Measurements from ENCODE around the gene SHANK2.

The SHANK2 gene

GRCh38 chr11:71252269-71252769 is at the start of gene SHANK2:
SHANK2 (minus strand) TSS chr11:71252577; CDS start chr11:71147326, 105,251 bp downstream.
- FAIRE-seq = no peak

DNA sequence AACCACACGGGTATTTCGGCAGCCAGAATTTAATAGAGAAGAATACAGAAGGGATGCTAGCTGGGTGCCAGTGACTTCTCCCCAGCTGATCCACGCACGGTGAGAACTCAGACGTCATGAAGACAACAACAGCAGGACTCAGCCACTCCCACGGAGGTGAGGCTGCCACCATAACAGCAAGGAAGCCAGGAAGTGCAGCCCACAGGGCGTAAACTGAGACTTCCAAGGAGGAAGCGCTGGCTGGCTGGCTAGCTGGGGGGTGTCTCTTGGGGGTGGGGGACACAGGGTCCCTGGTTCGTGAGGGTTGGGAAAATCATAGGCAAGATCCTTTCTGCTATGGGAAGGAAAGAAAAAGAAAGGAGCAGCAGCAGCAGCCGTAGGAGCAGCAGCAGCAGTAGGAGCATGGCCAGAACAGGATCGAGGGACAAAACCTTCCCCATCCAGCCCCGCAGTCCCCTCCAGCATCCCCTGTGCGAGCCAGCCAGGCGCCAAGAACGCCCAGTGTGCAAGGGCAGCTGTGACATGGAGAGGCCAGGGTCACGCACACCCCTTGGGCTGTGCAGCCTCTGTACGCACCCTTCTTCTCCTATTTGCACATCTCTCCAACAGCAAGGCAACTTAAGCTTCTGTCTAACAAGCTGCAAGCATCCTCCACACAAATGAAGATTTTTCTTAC is 49.6 kb upstream of the SHANK2 start:
- no peak for FAIRE-seq

DNA sequence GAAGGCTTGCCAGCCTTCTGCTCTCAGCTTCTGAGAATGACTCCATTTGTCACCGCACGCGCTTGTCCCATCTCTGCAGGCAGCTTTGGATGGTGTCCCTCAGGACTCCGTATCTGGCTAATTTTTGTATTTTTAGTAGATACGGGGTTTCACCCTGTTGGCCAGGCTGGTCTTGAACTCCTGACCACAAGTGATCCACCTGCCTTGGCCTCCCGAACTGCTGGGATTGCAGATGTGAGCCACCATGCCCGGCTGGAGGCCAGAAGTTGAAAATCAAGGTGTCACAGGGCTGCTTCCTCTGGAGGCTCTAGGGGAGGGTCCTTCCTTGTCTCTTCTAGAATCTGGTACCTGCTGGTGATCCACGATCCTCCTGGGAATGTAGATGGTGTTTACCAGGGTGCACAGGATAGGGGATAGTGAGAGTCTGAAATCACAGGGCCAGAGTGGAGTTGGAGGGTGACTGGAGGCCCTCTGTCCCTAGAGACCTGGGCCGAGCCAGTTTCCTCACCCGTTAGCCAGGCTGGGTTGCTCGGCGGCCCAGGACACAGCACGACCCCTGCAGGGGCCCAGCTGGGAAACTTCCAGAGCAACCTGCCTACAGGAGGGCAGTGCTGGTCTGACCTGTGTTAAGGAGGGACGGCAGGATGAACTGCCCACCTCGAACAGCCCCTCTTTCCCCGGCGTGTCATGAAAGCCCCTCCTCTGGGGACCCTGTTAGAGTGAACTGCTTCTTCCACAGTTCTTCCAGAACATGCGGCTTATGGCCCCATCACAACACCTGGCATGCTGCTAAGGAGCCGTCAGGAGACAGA is 48.9 kb upstream of the SHANK2 start:
- FAIRE-seq = no peak

GRCh38 chr11:71300187-71300586 is 47.8 kb upstream of the SHANK2 start:
- FAIRE-seq = no peak

- no peak for FAIRE-seq
Observed at GRCh38 chr11:71298761-71299181, 46.4 kb upstream of the SHANK2 start.

DNA sequence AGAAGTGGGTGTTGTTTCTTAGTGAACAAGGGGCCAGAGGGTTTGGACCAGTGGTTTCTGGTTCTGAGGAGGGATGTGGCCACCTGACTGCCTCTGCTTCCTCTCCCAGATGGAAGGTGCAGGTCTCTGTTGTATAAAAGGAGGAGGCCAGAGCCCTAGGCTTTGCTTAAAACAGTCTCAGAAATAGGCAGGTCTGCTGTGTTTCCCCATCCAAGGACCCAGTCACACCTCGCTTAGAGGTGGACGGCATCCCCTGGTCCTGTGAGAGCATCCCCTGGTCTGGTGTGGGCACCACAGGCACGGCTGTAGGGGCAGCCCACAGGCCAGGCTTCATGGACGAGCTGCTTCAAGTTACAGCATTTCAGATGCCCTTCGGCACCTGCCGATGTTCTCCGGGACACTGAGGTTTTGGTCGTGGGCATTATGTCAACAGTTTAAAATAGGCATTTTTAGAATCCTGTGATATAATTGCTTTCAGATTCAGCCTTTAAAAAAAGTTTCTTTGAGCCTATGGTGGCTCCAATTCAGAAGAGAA is 45.7 kb upstream of the SHANK2 start:
- FAIRE-seq = no peak

GRCh38 chr11:71294846-71295600 is 42.6 kb upstream of the SHANK2 start:
- FAIRE-seq = no peak

GRCh38 chr11:71293961-71294782 is 41.8 kb upstream of the SHANK2 start:
- FAIRE-seq = no peak

- FAIRE-seq = no peak
Observed at GRCh38 chr11:71286701-71287643, 34.6 kb upstream of the SHANK2 start.

DNA sequence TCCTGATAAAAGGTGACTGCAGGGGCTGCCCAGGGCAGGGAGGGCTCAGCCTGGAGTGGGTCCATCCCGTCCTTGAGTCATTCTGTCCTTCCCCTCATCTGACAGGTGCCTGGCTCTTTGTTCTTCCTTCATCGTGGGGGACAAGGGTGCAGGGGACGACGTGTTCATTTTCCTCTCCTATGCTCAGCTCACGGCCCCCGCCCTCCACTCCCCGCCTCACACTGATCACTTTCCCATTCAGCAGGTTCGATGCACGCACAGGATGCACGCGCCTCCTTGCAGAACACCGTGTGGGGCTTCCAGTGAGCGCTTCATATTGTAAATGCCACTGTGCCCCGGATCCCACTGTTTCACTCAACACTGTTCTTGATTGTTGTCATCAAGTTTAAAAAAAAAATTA is 32.7 kb upstream of the SHANK2 start:
- no peak for FAIRE-seq

GRCh38 chr11:71284525-71285092 is 32.2 kb upstream of the SHANK2 start:
- no peak for FAIRE-seq

DNA sequence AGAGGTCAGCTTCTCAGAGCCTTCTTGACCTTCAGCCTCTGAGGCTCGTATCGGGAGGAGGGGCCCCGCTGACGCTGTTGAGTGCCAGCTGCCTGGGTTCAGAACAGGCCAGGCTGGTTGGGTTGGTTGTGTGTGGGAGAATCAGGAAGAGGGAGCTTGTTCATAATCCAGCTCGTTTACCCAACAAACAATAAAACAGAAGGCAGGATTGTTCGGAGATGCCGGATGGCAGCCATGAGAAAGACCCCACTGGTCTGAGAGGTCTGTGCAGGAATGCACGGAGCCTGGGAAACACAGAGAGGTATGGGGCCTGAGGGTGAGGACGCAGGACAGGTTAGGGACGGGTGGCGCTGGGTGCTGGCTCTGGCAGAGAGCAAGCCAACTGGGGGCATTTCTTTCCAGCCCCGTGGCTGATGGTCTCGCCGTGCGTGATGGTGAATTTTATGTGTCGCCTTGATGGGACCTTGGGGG is 31.6 kb upstream of the SHANK2 start:
- FAIRE-seq = no peak

DNA sequence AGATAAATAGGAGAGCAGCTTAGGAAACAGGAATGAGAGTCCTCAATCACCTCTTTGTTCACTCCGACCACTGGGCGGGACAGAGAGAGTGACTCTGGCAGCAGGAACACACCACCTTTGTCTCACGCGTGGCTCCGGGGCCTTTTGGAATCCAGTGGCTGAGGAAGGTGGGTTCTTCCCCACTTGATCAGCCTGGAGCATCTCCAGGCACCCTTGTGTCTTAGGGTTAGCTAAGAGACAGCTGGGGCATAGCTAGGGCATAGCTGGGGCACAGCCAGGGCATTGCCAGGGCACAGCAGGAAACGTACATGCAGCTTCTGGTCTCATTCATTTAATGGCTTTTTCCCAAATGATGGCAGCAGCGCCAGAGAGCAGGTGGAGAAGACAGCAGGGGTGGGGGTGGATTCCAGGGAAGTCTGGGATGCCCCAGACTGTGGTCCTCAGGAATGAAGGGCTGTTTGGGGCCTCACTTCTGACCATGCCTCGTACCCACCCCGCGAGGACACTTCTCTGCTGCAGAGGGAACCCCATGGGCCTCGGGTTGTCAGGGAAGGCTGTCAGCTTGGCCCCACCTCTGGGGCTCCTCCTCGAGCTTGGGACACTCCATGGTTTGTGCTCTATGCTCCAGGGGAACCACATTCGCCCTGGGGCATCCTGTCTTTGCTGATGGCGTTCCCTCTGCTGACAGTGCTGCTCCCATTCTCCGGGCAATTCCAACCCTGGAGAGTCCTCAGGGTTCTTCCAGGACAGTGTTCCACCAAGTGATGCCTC is 30.4 kb upstream of the SHANK2 start:
- no peak for FAIRE-seq

DNA sequence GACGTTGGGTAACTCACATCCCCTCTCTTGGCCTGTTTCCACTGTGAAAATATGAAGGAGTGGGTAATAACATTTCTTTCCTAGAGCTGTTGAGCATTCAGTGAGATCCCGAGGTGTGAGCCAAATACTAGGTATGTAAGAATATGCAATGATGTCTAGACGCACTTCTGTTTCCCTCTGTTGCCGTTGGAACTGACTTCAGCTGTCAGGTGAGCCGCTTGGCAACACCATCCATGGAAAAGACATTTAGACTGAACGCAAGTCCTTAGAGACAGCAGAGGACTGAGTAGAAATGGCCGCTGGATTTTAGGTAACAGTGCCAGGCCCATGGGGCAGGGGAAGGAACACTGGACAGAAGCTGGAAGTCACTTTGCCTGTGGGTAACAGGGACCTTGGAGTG is 29.5 kb upstream of the SHANK2 start:
- FAIRE-seq = no peak

DNA sequence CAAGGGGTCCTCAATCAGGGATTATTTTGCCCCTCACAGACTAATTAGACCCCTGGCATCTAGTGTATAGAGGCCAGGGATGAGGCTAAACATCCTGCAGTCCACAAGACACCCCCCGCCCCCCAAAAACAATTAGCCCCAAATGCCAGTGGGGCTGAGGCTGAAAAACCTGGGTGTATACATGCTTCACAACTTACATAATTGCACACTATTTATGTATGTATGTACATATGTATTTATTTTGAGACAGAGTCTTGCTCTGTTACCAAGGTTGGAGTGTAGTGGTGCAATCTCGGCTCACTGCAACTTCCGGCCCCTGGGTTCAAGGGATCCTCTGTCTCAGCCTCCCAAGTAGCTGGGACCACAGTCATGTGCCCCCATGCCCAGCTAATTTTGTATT is 28.8 kb upstream of the SHANK2 start:
- no peak for FAIRE-seq

DNA sequence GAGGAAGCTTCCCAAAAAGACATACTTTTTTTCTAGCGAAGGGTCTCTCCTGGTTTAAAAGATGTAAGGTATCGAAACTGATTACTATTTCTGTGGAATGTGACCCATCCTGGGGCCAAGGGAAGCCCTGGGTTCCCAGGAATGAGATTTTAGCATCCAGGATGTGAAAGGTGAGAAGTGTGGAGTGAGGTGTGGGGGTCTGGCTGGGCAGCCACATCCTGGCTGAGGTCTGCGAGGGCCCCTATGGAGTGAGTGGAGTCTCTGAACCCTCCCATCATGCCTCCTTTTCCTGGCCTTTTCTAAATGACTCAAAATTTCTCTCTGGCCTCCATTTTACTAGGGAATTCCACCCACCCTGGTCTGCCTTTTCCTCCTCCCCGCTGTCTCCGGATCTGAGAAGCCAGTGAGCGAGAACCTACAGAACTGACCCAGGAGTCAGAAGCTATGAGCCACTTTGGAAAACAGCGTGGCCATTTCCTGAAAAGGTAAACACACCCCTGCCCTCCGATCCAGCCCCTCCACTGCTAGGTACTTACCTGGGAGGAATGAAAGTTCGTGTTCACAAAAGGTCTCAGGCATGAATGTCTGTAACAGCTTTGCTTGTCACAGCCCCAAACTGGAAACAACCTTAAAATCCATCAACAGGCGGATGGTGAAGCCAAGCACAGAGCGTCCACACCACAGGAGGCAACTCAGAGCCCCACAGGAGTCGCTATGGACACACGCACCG is 27.7 kb upstream of the SHANK2 start:
- FAIRE-seq = no peak

DNA sequence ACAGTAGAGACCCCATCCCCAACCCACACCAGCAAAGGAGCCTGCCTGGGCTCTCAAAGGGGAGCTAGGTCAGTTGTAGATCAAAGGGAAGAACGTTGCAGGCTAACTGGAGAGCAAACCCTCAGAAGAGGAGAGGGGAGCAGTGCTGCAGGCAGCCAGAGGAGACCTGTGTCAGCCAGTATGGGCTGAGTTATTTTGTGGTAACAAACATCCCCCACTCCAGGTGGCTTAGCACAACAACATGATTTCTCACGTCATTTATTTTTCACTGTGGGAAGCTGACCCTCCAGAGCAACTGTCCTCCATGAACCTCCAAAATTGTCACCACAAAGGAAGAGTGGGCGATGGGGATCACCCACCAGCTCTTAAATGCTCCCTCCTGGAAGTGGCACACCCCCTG is 19.8 kb upstream of the SHANK2 start:
- FAIRE-seq = no peak

DNA sequence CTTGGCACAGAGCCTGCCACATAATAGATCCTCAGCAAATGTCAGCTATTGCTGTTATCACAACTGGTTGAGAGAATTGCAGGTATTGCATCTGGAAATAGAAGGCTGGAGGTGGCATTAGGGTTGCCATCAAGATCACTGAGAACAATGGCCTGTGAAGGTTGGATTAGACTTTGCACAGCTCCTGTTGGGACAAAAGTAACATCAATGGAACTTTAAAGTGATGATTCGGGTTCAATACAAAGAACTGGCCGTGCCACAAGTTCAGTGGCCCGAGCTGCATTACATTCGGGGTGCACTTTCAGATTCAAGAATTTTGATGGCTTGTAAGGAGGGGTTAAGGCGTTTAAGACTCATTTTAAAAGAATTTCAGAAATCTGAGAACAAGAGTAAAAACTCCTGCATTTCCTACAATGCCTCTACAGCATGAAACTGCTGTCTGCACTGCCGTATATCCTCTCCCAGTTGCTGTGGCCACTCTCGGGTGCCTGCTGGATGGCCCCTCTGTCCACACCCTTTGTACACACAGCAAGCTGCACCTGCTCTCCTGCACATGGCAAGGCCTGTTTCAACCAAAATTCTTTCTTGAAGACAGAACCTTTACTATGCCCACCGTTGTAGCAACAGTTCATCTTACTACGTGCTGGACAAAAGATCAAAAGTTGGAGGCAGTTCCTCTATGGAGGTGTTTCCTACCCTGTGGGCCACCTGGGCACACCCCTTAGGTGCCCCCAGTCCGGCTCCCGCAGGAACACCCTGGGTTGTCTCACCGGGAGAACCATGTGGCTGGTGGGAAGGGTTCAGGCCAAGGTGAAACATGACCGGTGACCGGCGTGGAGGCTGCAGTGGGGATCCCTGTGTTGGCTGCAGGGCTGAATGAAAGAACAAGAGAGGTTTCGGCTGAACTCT is 17.5 kb upstream of the SHANK2 start:
- FAIRE-seq = no peak
